ENCODE measurements around the gene DHX35. TPM values are rescaled to one million over a fixed set of nuclear protein-coding genes. Genes with fewer than 3 reads are reported as not detected.

DHX35 gene
- total and polyA plus RNA-seq, 2 experiments from 2014 or later = 4.5 to 10.7 TPM

- no peak for DNase-seq
- H4K20me1 ChIP-seq (ENCODE audit: insufficient read depth) = no peaks in the 10 kb centered on the region
- H3K79me2 ChIP-seq (ENCODE audit: insufficient read depth) = no peaks in the 10 kb centered on the region
- TF ChIP-seq EZH2 (IDR thresholded peaks at IDR 0.05; ENCODE audit: insufficient read depth, poor library complexity, severe bottlenecking) = no peak
- no peak for TF ChIP-seq EZH2phosphoT487 (IDR thresholded peaks at IDR 0.05; ENCODE audit: insufficient read depth, low read depth)
- no peak overlapping the region for H3K9ac ChIP-seq
- in situ Hi-C loops (cut with MboI) = no loop called here
- H3K4me2 ChIP-seq (ENCODE audit: unreplicated experiment) = no peak overlapping the region
- no peaks in the 10 kb centered on the region for H3K9me3 ChIP-seq (ENCODE audit: low read depth)
- H3K27me3 ChIP-seq (replicated peaks; ENCODE audit: insufficient read depth) = peaks cover 23% of the 10 kb centered on the region
- no peak overlapping the region for H3K4me3 ChIP-seq
- WGBS, 2 experiments (ENCODE audit: low coverage in 1 of 2, low lambda C conversion rate in 2 of 2, missing lambda C conversion rate in 2 of 2) = 30 to 32% methylated on average over 8 of the region's 8 CpGs
- no peaks in the 10 kb centered on the region for H3K36me3 ChIP-seq (ENCODE audit: low read depth)
- H3F3A ChIP-seq (ENCODE audit: insufficient read depth) = no peaks in the 10 kb centered on the region
- no peaks in the 10 kb centered on the region for H3K9me2 ChIP-seq (ENCODE audit: insufficient read depth)
- no peaks in the 10 kb centered on the region for H3K4me1 ChIP-seq (ENCODE audit: insufficient read depth)
- H2AFZ ChIP-seq = no peak overlapping the region
- H3K27ac ChIP-seq = no peak overlapping the region
Measured at GRCh38 chr20:39082622-39083398, 120.7 kb downstream of the DHX35 start.

- Histone ChIP-seq H3K9me3 (ENCODE audit: low read depth) (no peaks in the 10 kb centered on the region), H3K4me3 (no peak overlapping the region), H2AFZ (no peak overlapping the region), H3K36me3 (ENCODE audit: low read depth) (no peaks in the 10 kb centered on the region), H3K4me2 (ENCODE audit: unreplicated experiment) (no peak overlapping the region), H3K79me2 (ENCODE audit: insufficient read depth) (no peaks in the 10 kb centered on the region), H3K9me2 (ENCODE audit: insufficient read depth) (no peaks in the 10 kb centered on the region), H3F3A (ENCODE audit: insufficient read depth) (no peaks in the 10 kb centered on the region), H3K27ac (no peak overlapping the region), H4K20me1 (ENCODE audit: insufficient read depth) (no peaks in the 10 kb centered on the region), H3K27me3 (replicated peaks; ENCODE audit: insufficient read depth) (peaks cover 23% of the 10 kb centered on the region), H3K4me1 (ENCODE audit: insufficient read depth) (no peaks in the 10 kb centered on the region), H3K9ac (no peak overlapping the region)
- DNase-seq = no peak
- no peak for TF ChIP-seq EZH2 (IDR thresholded peaks at IDR 0.05; ENCODE audit: insufficient read depth, poor library complexity, severe bottlenecking)
- TF ChIP-seq EZH2phosphoT487 (IDR thresholded peaks at IDR 0.05; ENCODE audit: insufficient read depth, low read depth) = no peak
- WGBS, 2 experiments (ENCODE audit: low coverage in 1 of 2, low lambda C conversion rate in 2 of 2, missing lambda C conversion rate in 2 of 2) = 2 to 16% methylated on average over 6 of the region's 6 CpGs
- in situ Hi-C loops (cut with MboI) = no loop called here
Measured at GRCh38 chr20:39083761-39084160, 121.6 kb downstream of the DHX35 start.

GRCh38 chr20:39089029-39089428 lies 126.9 kb downstream of the DHX35 start:
- Histone ChIP-seq H3K4me3 (no peak overlapping the region), H3K27me3 (replicated peaks; ENCODE audit: insufficient read depth) (peaks cover 13% of the 10 kb centered on the region), H3F3A (ENCODE audit: insufficient read depth) (no peaks in the 10 kb centered on the region), H4K20me1 (ENCODE audit: insufficient read depth) (no peaks in the 10 kb centered on the region), H3K9me3 (ENCODE audit: low read depth) (no peaks in the 10 kb centered on the region), H2AFZ (no peak overlapping the region), H3K36me3 (ENCODE audit: low read depth) (no peaks in the 10 kb centered on the region), H3K27ac (no peak overlapping the region), H3K9ac (no peak overlapping the region), H3K79me2 (ENCODE audit: insufficient read depth) (no peaks in the 10 kb centered on the region), H3K4me1 (ENCODE audit: insufficient read depth) (no peaks in the 10 kb centered on the region), H3K9me2 (ENCODE audit: insufficient read depth) (no peaks in the 10 kb centered on the region), H3K4me2 (ENCODE audit: unreplicated experiment) (no peak overlapping the region)
- in situ Hi-C loops (cut with MboI) = no loop called here
- no peak for DNase-seq
- WGBS, 2 experiments (ENCODE audit: low coverage in 1 of 2, low lambda C conversion rate in 2 of 2, missing lambda C conversion rate in 2 of 2) = 69 to 86% methylated on average over 1 of the region's 1 CpG
- TF ChIP-seq EZH2phosphoT487 (IDR thresholded peaks at IDR 0.05; ENCODE audit: insufficient read depth, low read depth) = no peak
- no peak for TF ChIP-seq EZH2 (IDR thresholded peaks at IDR 0.05; ENCODE audit: insufficient read depth, poor library complexity, severe bottlenecking)

Small RNA genes lying within 50 kb of the gene (small RNA-seq; reads per million reads assigned to genes)
- gene AL023803.1 (ENCODE audit: low read depth, low replicate concordance) = not detected

Other genes starting within 250 kb of the DHX35 start
- not detected in 2 replicates for gene SLC32A1, start 237.9 kb upstream of the DHX35 start, total RNA-seq (2014; rRNA removed; shearing (Covaris generic))
- not detected in 2 replicates for gene SLC32A1, start 237.9 kb upstream of the DHX35 start, polyA plus RNA-seq (2016; fragmentation: Nextera tagmentation; extraction: Ambion mirVana)
- gene ACTR5, start 213.9 kb upstream of the DHX35 start, total RNA-seq (2014; rRNA removed; shearing (Covaris generic)) = 3.0 and 5.1 TPM in 2 replicates
- gene ACTR5, start 213.9 kb upstream of the DHX35 start, polyA plus RNA-seq (2016; fragmentation: Nextera tagmentation; extraction: Ambion mirVana) = 3.4 and 4.0 TPM in 2 replicates
- not detected in 2 replicates for gene PPP1R16B, start 156.6 kb upstream of the DHX35 start, total RNA-seq (2014; rRNA removed; shearing (Covaris generic))
- gene PPP1R16B, start 156.6 kb upstream of the DHX35 start, polyA plus RNA-seq (2016; fragmentation: Nextera tagmentation; extraction: Ambion mirVana) = 0.34 TPM in 1 of 2 replicates, not detected in the other
- 18.2 and 19.0 TPM in 2 replicates for gene FAM83D, start 35.9 kb upstream of the DHX35 start, total RNA-seq (2014; rRNA removed; shearing (Covaris generic))
- 11.4 and 13.1 TPM in 2 replicates for gene FAM83D, start 35.9 kb upstream of the DHX35 start, polyA plus RNA-seq (2016; fragmentation: Nextera tagmentation; extraction: Ambion mirVana)

Data from GM23248 (cell line).